Ovary (tissue), 9 donors: Measurements from ENCODE around the gene CLDN25. TPM values are rescaled to one million over a fixed set of nuclear protein-coding genes. Genes with fewer than 3 reads are reported as not detected.

Experiments used
- DNase-seq, 5 donors: peaks; one replicate each; pipeline ENCODE4 v3.0.0-alpha.2; 2019 to 2020
- H3K27ac ChIP-seq, 2 donors: fragments of 200-600 bp; one replicate each; pipeline versions ENCODE4 v1.5.1 to v1.8.0; 2019 to 2022
- H3K27me3 ChIP-seq: fragments of 200-600 bp; one replicate; pipeline ENCODE4 v1.8.0; 2022
- H3K36me3 ChIP-seq: fragments of 200-600 bp; sonication (generic); one replicate; pipeline ENCODE4 v1.5.1; 2019
- H3K4me1 ChIP-seq: one replicate; pipeline ENCODE4 v1.8.1; 2013; ENCODE audit warnings: mild to moderate bottlenecking, moderate library complexity; ENCODE audit not compliant: insufficient read depth
- H3K4me3 ChIP-seq: fragments of 200-600 bp; sonication (generic); one replicate; pipeline ENCODE4 v1.5.1; 2017
- H3K9me3 ChIP-seq, 2 donors: fragments of 200-600 bp in 1 of 2; sonication (generic) in 1 of 2; one replicate each; pipeline versions ENCODE4 v1.5.1 to v1.8.1; 2013 to 2019; ENCODE audit warnings: mild to moderate bottlenecking in 1 of 2, moderate library complexity in 1 of 2
- EP300 ChIP-seq: sonication (generic); formaldehyde crosslinking; IDR thresholded peaks from one replicate; pipeline ENCODE4 v1.6.1; 2017; ENCODE audit warnings: antibody characterized with exemption
- POLR2A ChIP-seq: fragments of 450-650 bp; IDR thresholded peaks from one replicate; pipeline ENCODE4 v1.6.1; 2017; ENCODE audit warnings: antibody characterized with exemption, mild to moderate bottlenecking, moderate library complexity
- WGBS, 3 donors: extraction: QIAGEN DNeasy Blood & Tissue Kit in 1 of 3; methylation state at CpG; one replicate each; pipeline versions ENCODE4 v1.1.5 to v1.1.7; 2013 to 2017; 5-methylcytosine and 5-hydroxymethylcytosine counted together
- intact Hi-C, 4 donors: fragments of 100-400 bp; cut with DNase I; formaldehyde crosslinking; loops; one replicate each; pipeline versions ENCODE4 v1.11.0 to v1.15.1; 2022 to 2023
- polyA plus RNA-seq, 2 donors: library from polyadenylated mRNA; stranded (reverse); fragments of 200-250 nt in 1 of 2; fragments of 350-450 nt in 1 of 2; fragmentation: Illumina TruSeq in 1 of 2; extraction: RNeasy Lipid Tissue Mini Kit (QIAGEN cat#74804) in 1 of 2; gene quantifications; one replicate each; pipeline ENCODE4 v1.2.3, GENCODE V29; 2013 to 2014
- total RNA-seq, 7 donors: library from RNA; depleted of rRNA in 2 of 7; stranded (reverse); fragments of >200 nt in 2 of 7; fragmentation: NEBNext Ultra II Directional in 3 of 7; extraction: Animal tissue kit (Norgen Biotek cat#: 25700) in 3 of 7; gene quantifications; one replicate each; pipeline versions ENCODE4 v1.1.0 to v1.2.4, GENCODE V29; 2016 to 2023
- TF ChIP-seq, protein P1 (sequence below), 3 donors: fragments of 450-650 bp in 2 of 3; fragments of 200-600 bp in 1 of 3; IDR thresholded peaks; one replicate each; pipeline versions ENCODE4 v1.5.1 to v1.8.0; 2016 to 2022; ENCODE audit warnings: antibody characterized with exemption in 3 of 3, mild to moderate bottlenecking in 1 of 3
- donor health status: DM: no; HTN: no; CAD: no; lungs with moderate emphysema.
- donor health status: DM: no; HTN: no; CAD: no.
- donor health status: Bipolar disorder and iron deficiency.
- donor health status: DM: yes; HTN: yes; CAD: no.
- donor health status: DM: no; HTN: no; CAD: no.
- donor health status: DM: yes; HTN: yes; CAD: no.

The CLDN25 gene
- total and polyA plus RNA-seq, 9 donors, result not detected

DNA sequence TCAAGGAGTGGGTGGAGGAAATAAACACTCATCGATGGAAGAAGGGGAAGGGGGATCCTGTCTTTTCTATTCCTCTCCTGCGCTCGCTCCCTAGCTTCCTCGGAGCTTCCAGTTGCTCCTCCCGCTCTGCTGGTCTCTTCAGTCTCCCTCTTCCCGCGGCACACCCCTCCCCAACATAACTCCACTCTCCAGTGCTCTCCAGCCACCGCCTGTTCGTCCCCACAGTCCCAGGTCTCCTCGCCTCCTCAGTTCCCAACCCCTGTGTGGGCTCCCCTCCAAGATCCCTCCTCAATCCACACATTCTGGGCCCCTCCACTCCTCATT, 6.5 kb upstream of the CLDN25 start:
- intact Hi-C loops, result loop anchor here in 1 of 4 donors (10.0 kb wide), 1 partner anchor 458 kb away; the partner anchor contains the start of gene TTC12
- 0 to 1% (median 0%) methylated on average over 10 of the region's 10 CpGs for WGBS, 3 donors

DNA sequence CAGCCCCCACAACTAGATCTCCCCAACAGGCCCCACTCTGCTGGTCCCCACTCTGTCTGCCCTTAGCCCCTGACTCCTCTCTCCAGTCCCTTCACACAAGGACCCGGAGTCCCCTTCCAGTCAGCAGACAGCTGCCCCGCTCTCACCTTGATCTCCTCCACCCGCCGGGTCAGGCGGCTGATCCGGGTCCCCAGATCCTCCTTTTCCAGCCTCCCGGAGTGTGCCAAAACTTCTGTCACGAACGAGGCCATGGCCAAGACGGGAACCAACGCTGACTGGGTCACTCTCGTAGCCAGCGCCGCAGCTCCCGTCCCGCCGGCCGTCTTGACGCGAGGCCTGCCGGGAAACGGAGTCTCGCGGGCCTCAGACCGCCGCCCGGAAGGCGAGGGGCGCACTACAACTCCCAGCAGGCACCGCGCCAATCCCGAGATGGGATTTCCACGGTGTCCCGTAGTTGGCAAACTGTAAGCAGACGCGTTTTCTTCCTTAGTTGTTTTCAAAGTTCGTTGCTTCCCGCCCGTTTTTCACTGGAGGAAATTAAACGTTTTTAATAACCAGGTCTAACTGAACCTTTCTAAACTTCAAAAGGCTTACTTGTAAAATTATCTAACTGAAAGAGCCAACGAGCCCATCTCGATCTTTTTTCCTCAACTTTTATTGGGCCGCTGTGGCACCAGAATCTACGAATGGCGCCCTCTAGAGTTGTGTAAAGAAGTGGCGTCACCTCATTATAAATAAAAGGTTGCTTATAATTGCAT, 6.0 kb upstream of the CLDN25 start, which contains the start of gene ZW10:
Gene ZW10, minus strand, starts transcription at position 277 of the 758 bp plus-strand sequence. Its CDS starts 26 bp downstream, at position 251.
- H3K4me1 ChIP-seq, result peaks cover 6% of the 10 kb centered on the region
- TF ChIP-seq EP300 (no peak), POLR2A (no peak)
- TF ChIP-seq, protein P1, sequence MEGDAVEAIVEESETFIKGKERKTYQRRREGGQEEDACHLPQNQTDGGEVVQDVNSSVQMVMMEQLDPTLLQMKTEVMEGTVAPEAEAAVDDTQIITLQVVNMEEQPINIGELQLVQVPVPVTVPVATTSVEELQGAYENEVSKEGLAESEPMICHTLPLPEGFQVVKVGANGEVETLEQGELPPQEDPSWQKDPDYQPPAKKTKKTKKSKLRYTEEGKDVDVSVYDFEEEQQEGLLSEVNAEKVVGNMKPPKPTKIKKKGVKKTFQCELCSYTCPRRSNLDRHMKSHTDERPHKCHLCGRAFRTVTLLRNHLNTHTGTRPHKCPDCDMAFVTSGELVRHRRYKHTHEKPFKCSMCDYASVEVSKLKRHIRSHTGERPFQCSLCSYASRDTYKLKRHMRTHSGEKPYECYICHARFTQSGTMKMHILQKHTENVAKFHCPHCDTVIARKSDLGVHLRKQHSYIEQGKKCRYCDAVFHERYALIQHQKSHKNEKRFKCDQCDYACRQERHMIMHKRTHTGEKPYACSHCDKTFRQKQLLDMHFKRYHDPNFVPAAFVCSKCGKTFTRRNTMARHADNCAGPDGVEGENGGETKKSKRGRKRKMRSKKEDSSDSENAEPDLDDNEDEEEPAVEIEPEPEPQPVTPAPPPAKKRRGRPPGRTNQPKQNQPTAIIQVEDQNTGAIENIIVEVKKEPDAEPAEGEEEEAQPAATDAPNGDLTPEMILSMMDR (IDR thresholded peaks at IDR 0.05), result peak; percentile 78 to 81 (median 80)
- H3K27ac ChIP-seq, result peak within 1 kb of the TSS in 1 of 2 donors; percentile 62
- no peaks in the 10 kb centered on the region for H3K9me3 ChIP-seq
- intact Hi-C loops, result loop anchor here in 1 of 4 donors (10.0 kb wide), 1 partner anchor 459 kb away; the partner anchor contains the start of gene TTC12
- H3K36me3 ChIP-seq, result no peaks in the 10 kb centered on the region
- peak; percentile 96 to 99 (median 97) for DNase-seq
- peak within 1 kb of the TSS; percentile 83 for H3K4me3 ChIP-seq
- 0 to 1% (median 0%) methylated on average over 46 of the region's 46 CpGs for WGBS, 3 donors
- no peaks in the 10 kb centered on the region for H3K27me3 ChIP-seq

More for the DNA sequence above, 6.5 kb upstream of the CLDN25 start:
- TF ChIP-seq EP300 (no peak), POLR2A (no peak)
- TF ChIP-seq, protein P1 (IDR thresholded peaks at IDR 0.05), result no peak
- H3K36me3 ChIP-seq, result no peaks in the 10 kb centered on the region
- H3K9me3 ChIP-seq, result no peaks in the 10 kb centered on the region
- H3K4me1 ChIP-seq, result peaks cover 6% of the 10 kb centered on the region
- peak overlapping the region in 1 of 2 donors; percentile 62 for H3K27ac ChIP-seq
- H3K4me3 ChIP-seq, result peak overlapping the region; percentile 83
- DNase-seq, result no peak
- no peaks in the 10 kb centered on the region for H3K27me3 ChIP-seq

DNA sequence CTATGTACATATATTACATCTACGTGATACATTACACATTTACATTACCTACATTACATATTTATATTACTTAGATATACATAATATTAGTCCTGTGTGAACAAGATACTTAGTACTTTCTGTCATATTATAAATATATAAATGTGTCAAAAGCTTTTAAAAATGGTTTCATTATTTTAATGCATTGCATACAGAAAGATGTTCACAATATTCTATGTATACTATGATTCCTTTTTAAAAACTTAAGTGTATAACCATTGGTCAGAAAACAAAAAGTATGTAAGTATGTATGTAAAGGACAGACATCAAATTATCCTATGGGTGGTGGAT, 5.5 kb upstream of the CLDN25 start:
- intact Hi-C loops, result loop anchor here in 1 of 4 donors (10.0 kb wide), 1 partner anchor 459 kb away; the partner anchor contains the start of gene TTC12
- no peak overlapping the region for H3K27ac ChIP-seq
- WGBS, 3 donors, result 0% methylated on average over 1 of the region's 1 CpG

DNA sequence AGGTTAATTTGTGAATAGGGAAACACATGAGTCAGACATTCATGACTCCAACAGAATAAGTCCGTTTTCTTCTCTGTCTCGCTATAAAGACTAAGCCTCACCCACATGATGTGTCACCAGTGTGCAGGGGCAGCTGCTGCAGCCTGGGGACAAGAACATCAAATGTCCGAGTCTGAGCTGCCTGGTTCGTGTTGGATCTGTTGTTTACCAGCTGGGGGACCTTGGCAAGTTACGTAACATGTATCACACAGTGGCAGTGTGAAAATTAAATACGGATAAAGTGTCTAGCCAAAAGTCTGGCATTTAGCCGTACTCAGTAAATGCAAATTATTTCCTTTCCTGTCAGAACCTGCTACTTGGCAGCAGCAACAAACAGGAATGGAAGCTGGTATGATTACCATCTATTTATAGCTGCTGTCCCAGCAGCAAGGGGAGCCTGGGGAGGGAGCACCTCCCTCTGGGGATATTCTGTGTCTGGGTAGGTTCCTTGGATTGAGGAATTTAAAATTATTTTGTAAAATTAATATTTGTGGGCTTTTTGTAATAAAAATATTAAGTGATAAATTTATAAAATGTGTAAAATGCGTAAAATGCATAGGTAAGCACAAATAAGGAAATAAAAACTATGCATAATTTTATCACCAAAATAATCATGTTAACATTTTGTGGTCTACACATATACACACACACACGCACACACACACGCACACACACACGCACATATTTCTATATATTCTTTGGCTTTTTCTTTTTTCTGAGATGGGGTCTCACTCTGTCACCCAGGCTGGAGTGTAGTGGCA, 1.3 kb upstream of the CLDN25 start:
- H3K4me1 ChIP-seq, result no peaks in the 10 kb centered on the region
- DNase-seq, result no peak
- no peaks in the 10 kb centered on the region for H3K36me3 ChIP-seq
- H3K27ac ChIP-seq, result no peak overlapping the region
- intact Hi-C loops, result loop anchor here in 2 of 4 donors (5.0 to 10.0 kb wide), 2 partner anchors 464 to 471 kb away; partner anchors contain the start of gene TTC12 (in 1 of the 2)
- TF ChIP-seq EP300 (no peak), POLR2A (no peak)
- TF ChIP-seq, protein P1 (IDR thresholded peaks at IDR 0.05), result no peak
- 48 to 54% (median 49%) methylated on average over 11 of the region's 11 CpGs for WGBS, 3 donors
- no peaks in the 10 kb centered on the region for H3K27me3 ChIP-seq
- no peaks in the 10 kb centered on the region for H3K9me3 ChIP-seq
- no peak overlapping the region for H3K4me3 ChIP-seq

More for the DNA sequence above, 5.5 kb upstream of the CLDN25 start:
- Histone ChIP-seq H3K27me3 (no peaks in the 10 kb centered on the region), H3K4me3 (peak overlapping the region; percentile 83), H3K4me1 (peaks cover 6% of the 10 kb centered on the region), H3K9me3 (no peaks in the 10 kb centered on the region), H3K36me3 (no peaks in the 10 kb centered on the region)
- DNase-seq, result no peak
- TF ChIP-seq EP300, result no peak
- TF ChIP-seq, protein P1 (IDR thresholded peaks at IDR 0.05), result no peak
